Hepatocyte (in vitro differentiated cells): ENCODE results near the gene SBNO1. TPM values are rescaled to one million over a fixed set of nuclear protein-coding genes. Genes with fewer than 3 reads are reported as not detected.
"Not testable (repeated sequence)": the region's sequence is repeated elsewhere in the genome, so short reads cannot be mapped to it uniquely, and the experiment has no call there.

ENCODE experiments used
- DNase-seq: peaks from one replicate; pipeline ENCODE4 v3.0.0-alpha.2; 2016; ENCODE audit warnings: low spot score
- H2AFZ ChIP-seq: fragments of 200-600 bp; sonication (generic); 2 replicates; pipeline ENCODE4 v1.6.0; 2016; ENCODE audit warnings: antibody characterized with exemption, mild to moderate bottlenecking
- H3K27ac ChIP-seq: fragments of 200-600 bp; sonication (generic); 2 replicates; pipeline ENCODE4 v1.5.1; 2016; ENCODE audit warnings: mild to moderate bottlenecking
- H3K27me3 ChIP-seq: fragments of 200-600 bp; sonication (generic); 2 replicates; pipeline ENCODE4 v1.6.1; 2016
- H3K36me3 ChIP-seq: fragments of 200-600 bp; sonication (generic); replicated peaks from 2 replicates; pipeline ENCODE4 v1.5.1; 2016; ENCODE audit warnings: low read depth; ENCODE audit not compliant: insufficient read depth
- H3K4me1 ChIP-seq: fragments of 200-600 bp; sonication (generic); 2 replicates; pipeline ENCODE4 v1.5.1; 2016; ENCODE audit warnings: mild to moderate bottlenecking, moderate library complexity; ENCODE audit not compliant: insufficient read depth
- H3K4me2 ChIP-seq: fragments of 200-600 bp; sonication (generic); 2 replicates; pipeline ENCODE4 v1.6.0; 2016
- H3K4me3 ChIP-seq: fragments of 200-600 bp; sonication (generic); 2 replicates; pipeline ENCODE4 v1.5.1; 2016; ENCODE audit warnings: mild to moderate bottlenecking
- H3K79me2 ChIP-seq: fragments of 200-600 bp; sonication (generic); 2 replicates; pipeline ENCODE4 v1.6.0; 2017; ENCODE audit warnings: mild to moderate bottlenecking
- H3K9me2 ChIP-seq: fragments of 200-600 bp; sonication (generic); replicated peaks from 2 replicates; pipeline ENCODE4 v1.6.0; 2017; ENCODE audit warnings: mild to moderate bottlenecking; ENCODE audit not compliant: insufficient read depth
- H3K9me3 ChIP-seq: fragments of 200-600 bp; sonication (generic); 2 replicates; pipeline ENCODE4 v1.5.1; 2016; ENCODE audit warnings: low read depth, mild to moderate bottlenecking
- H4K20me1 ChIP-seq: fragments of 200-600 bp; sonication (generic); 2 replicates; pipeline ENCODE4 v1.6.0; 2016; ENCODE audit warnings: mild to moderate bottlenecking; ENCODE audit not compliant: insufficient read depth, poor library complexity, severe bottlenecking
- CTCF ChIP-seq: fragments of 200-600 bp; sonication (generic); IDR thresholded peaks from 2 replicates; pipeline ENCODE4 v1.5.1; 2016; ENCODE audit warnings: antibody characterized with exemption, mild to moderate bottlenecking; ENCODE audit not compliant: poor library complexity
- EZH2 ChIP-seq: fragments of 200-600 bp; sonication (generic); IDR thresholded peaks from 2 replicates; pipeline ENCODE4 v1.6.1; 2016; ENCODE audit warnings: antibody characterized with exemption, mild to moderate bottlenecking, borderline replicate concordance
- EZH2phosphoT487 ChIP-seq: fragments of 200-600 bp; sonication (generic); IDR thresholded peaks from one replicate; pipeline ENCODE4 v1.6.1; 2018; ENCODE audit warnings: antibody characterized with exemption, mild to moderate bottlenecking, low read depth, moderate library complexity; ENCODE audit not compliant: unreplicated experiment, severe bottlenecking
- WGBS: methylation state at CpG from one replicate; pipeline ENCODE4 v1.1.6; 2016; ENCODE audit warnings: low lambda C conversion rate; ENCODE audit errors: missing lambda C conversion rate; 5-methylcytosine and 5-hydroxymethylcytosine counted together
- polyA plus RNA-seq: library from polyadenylated mRNA; unstranded; fragments of >200 nt; fragmentation: Nextera tagmentation; extraction: Ambion mirVana; gene quantifications from 2 replicates; pipeline ENCODE4 v1.2.1, GENCODE V29; 2016
- total RNA-seq: library from RNA; depleted of rRNA; stranded (reverse); fragments of >200 nt; gene quantifications from 2 replicates; pipeline ENCODE4 v1.2.3, GENCODE V29; 2014

SBNO1 gene
- total and polyA plus RNA-seq, 2 experiments from 2014 or later: 13.4 to 28.9 TPM

- H3K4me1 ChIP-seq: peaks cover 10% of the 10 kb centered on the region
- DNase-seq: no peak
- H3K4me3 ChIP-seq: no peak overlapping the region
- no peaks in the 10 kb centered on the region for H3K9me2 ChIP-seq
- H3K27me3 ChIP-seq: no peaks in the 10 kb centered on the region
- H3K36me3 ChIP-seq: no peaks in the 10 kb centered on the region
- H3K79me2 ChIP-seq: peaks cover 80% of the 10 kb centered on the region
- H3K27ac ChIP-seq: peak overlapping the region; percentile 95
- TF ChIP-seq EZH2phosphoT487 (no peak), CTCF (no peak), EZH2 (no peak)
- H4K20me1 ChIP-seq: no peaks in the 10 kb centered on the region
- no peaks in the 10 kb centered on the region for H3K9me3 ChIP-seq
- no peak overlapping the region for H2AFZ ChIP-seq
- peak overlapping the region; percentile 38 for H3K4me2 ChIP-seq
- 95% methylated on average over 8 of the region's 8 CpGs for WGBS
Observed at GRCh38 chr12:123251403-123252076, 113.1 kb downstream of the SBNO1 start.

- H3K4me2 ChIP-seq: peak overlapping the region; percentile 38
- H2AFZ ChIP-seq: no peak overlapping the region
- H3K9me2 ChIP-seq: no peaks in the 10 kb centered on the region
- H3K27me3 ChIP-seq: no peaks in the 10 kb centered on the region
- no peak overlapping the region for H3K4me3 ChIP-seq
- no peaks in the 10 kb centered on the region for H3K9me3 ChIP-seq
- H3K79me2 ChIP-seq: peaks cover 82% of the 10 kb centered on the region
- peak; percentile 88 for DNase-seq
- H4K20me1 ChIP-seq: no peaks in the 10 kb centered on the region
- WGBS: 72% methylated on average over 13 of the region's 13 CpGs
- no peaks in the 10 kb centered on the region for H3K36me3 ChIP-seq
- peak overlapping the region; percentile 95 for H3K27ac ChIP-seq
- no peak for TF ChIP-seq EZH2
- no peak for TF ChIP-seq CTCF
- no peak for TF ChIP-seq EZH2phosphoT487
- peaks cover 10% of the 10 kb centered on the region for H3K4me1 ChIP-seq
Observed at GRCh38 chr12:123250471-123251383, 113.9 kb downstream of the SBNO1 start.

GRCh38 chr12:123248996-123249741, 115.5 kb downstream of the SBNO1 start:
- H3K9me3 ChIP-seq, H3K27me3 ChIP-seq, H3K4me1 ChIP-seq, DNase-seq, H3K27ac ChIP-seq, H3K4me2 ChIP-seq, H4K20me1 ChIP-seq, H3K36me3 ChIP-seq, H3K4me3 ChIP-seq, H2AFZ ChIP-seq, H3K9me2 ChIP-seq: not testable (repeated sequence)
- 98% methylated on average over 16 of the region's 26 CpGs for WGBS
- H3K79me2 ChIP-seq: peaks cover 88% of the 10 kb centered on the region

GRCh38 chr12:123248129-123248528, 116.5 kb downstream of the SBNO1 start:
- not testable (repeated sequence) for H3K36me3 ChIP-seq, H3K9me3 ChIP-seq, H3K4me3 ChIP-seq, H4K20me1 ChIP-seq, H3K9me2 ChIP-seq, H3K4me1 ChIP-seq, H2AFZ ChIP-seq, H3K27me3 ChIP-seq, DNase-seq, H3K27ac ChIP-seq, H3K4me2 ChIP-seq
- peaks cover 82% of the 10 kb centered on the region for H3K79me2 ChIP-seq
- WGBS: 94% methylated on average over 2 of the region's 2 CpGs
